Ovary (tissue), 3 donors: ENCODE data around the gene BANP.

Experiments used
- CTCF ChIP-seq, 3 donors: fragments of 450-650 bp in 2 of 3; fragments of 200-600 bp in 1 of 3; IDR thresholded peaks; one replicate each; pipeline versions ENCODE4 v1.5.1 to v1.8.0; 2016 to 2022; ENCODE audit warnings: antibody characterized with exemption in 3 of 3, mild to moderate bottlenecking in 1 of 3
- EP300 ChIP-seq: sonication (generic); formaldehyde crosslinking; IDR thresholded peaks from one replicate; pipeline ENCODE4 v1.6.1; 2017; ENCODE audit warnings: antibody characterized with exemption
- donor health status: DM: no; HTN: no; CAD: no.

- TF ChIP-seq CTCF (IDR thresholded peaks at IDR 0.05) = no peak
- no peak for TF ChIP-seq EP300
These were observed 12.9 kb downstream of the BANP start for GRCh38 chr16:87964049-87964659.
